Islet of Langerhans (tissue), 1 donor: Measurements from ENCODE around the gene DLGAP1.

Experiments used
- FAIRE-seq: peaks from one replicate; lab custom pipeline; 2011; peaks lifted over from hg19 to GRCh38; lab: Jason Lieb, UNC

Gene DLGAP1

DNA sequence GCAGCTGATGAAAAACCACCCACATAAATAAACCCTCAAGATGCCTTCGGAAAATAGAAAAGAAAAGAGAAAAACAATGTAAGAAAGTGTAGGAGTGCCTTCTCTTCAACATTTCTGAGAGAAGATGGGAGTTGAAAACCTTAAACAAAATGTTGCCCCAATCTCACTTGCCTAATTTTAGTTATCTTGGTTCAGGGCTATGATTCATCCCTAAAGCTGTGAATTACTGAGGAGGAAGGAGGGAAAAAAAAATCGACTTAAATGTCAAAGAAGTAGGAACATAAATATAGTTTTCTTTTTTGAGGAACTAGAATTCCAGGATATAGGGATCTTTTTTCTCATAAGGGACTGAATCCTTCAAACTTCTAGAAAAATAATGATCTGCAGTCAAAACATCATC lies 644.8 kb downstream of the DLGAP1 start:
- no peak for FAIRE-seq

DNA sequence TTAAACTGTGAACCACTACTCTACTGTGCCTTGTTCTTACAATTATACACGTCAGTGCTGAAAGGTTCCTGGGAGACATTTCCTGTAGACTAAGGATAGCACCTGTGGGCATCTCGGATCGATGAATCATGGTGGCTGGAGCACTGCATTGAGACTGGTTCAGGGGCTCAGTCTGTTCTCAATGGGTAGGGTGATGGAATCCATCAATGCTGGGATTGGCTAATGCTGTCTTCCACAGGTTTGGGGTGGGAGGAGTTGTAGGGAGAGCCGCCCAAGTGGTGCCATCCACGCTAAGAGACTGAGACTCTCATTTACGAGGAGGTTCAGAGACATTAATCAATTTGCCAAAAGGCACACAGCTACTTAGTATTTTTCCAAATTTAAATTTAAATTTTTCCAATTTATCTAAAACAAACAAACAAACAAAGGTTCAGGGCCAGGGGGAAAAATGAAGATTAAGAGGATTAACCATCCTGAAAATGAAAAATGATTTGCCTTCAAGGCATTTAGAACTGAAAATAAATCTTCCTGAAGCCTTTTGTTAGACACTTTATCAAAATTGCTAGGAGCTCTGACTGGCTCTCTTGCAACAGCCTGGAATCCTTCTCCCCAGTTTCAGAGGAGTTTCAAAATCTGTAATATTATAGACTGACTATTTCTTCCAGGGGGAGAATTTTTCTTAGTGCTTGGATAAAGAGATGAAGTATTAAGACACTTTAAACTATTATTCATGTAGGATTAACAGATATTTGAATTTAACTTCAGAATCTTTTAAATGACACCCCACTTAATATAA lies 645.9 kb downstream of the DLGAP1 start:
- FAIRE-seq = no peak

DNA sequence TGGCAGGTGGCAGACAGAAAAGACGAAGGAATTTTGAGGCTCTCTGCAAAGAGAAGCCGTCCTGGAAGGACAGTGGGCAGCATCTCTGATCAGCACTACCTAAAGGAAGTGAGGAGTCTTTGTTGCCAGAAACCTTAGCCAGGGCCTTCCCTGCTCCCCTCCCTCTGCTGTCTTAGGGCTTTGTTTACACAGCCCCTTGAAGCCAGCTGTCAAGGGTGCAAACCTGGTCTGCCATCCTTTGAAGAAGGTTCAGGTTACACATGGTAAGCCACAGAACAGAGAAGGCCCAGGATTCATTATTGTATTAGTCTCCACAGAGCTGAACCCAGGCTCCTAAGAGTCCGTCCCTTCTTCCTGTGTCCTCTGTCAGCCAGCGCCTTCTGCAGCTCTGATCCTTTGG lies 648.5 kb downstream of the DLGAP1 start:
- no peak for FAIRE-seq

DNA sequence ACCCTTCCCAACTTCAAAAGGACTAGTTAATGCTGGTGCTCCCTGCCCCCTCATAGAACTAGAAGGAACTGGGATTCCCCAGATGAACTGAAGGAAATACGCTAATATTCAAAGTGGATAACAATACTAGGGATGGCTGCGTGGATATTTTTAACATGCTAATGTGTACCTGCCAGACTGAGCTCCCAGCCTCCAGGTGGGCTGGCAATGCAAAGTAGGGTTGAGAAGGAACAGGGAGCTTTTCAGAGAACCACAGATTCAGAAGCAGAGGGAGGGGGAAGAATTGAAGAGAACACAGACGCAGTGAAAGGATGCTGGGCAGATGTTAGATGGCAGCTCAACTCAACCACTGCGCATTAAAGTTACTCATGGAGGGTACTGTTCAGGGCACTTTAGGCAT lies 650.8 kb downstream of the DLGAP1 start:
- no peak for FAIRE-seq

DNA sequence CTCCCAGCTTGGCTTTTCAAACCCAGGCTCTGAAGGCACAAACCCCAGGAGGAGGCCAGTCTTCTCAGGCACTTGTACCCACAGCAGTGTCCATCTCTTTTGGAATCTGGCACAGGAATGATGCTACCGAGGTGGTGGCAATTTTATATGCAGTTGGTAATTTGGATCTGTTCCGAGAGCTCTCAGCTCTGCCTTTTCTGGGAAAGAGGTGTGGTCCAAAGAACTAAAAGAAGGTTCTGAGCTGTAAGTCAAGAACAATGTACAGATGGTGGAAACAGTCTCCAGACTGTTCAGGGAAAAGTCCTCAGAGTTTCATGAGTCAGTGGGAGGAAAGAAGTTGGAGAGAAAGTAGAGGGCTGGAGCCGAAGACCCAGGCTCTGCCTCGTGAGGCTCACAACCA lies 651.8 kb downstream of the DLGAP1 start:
- no peak for FAIRE-seq

DNA sequence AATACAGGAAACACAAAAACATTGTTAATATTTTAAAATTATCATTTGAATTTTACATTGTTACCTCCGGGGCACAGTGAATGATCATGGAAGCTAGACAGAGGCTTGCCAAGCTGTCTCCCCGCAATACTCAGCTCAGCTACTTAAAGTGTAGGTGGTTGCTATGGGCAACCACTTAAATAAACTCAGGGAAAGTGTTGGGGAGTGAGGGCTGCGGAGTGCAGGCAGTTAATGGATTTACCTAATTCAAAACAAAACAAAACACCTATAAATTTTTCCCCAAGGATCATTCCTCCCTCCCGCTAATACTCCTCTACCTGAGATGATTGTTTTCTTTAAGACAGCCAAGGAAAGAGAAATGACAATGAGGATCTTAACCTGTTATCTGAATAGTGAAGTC lies 655.6 kb downstream of the DLGAP1 start:
- no peak for FAIRE-seq

- no peak for FAIRE-seq
Measured at GRCh38 chr18:3798032-3798431, 657.1 kb downstream of the DLGAP1 start.

DNA sequence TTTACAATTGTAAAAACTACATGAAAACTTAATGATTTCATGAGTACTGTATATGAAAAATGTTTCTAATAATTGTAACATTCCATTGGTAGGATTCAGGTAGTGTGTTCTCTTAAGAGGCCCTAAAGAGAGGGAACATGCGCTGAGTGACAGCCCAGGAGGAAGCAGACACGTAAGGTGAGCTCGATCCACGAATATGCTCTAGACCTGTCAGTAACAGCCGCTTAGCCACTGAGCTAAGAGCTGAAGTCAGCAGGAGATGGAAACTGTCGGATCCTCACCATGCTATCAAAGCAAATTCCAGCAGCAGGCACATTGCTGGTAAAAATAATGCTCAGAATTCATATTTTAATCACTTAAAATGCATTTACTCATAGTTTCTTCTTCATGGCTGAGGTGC lies 658.7 kb downstream of the DLGAP1 start:
- FAIRE-seq = no peak

DNA sequence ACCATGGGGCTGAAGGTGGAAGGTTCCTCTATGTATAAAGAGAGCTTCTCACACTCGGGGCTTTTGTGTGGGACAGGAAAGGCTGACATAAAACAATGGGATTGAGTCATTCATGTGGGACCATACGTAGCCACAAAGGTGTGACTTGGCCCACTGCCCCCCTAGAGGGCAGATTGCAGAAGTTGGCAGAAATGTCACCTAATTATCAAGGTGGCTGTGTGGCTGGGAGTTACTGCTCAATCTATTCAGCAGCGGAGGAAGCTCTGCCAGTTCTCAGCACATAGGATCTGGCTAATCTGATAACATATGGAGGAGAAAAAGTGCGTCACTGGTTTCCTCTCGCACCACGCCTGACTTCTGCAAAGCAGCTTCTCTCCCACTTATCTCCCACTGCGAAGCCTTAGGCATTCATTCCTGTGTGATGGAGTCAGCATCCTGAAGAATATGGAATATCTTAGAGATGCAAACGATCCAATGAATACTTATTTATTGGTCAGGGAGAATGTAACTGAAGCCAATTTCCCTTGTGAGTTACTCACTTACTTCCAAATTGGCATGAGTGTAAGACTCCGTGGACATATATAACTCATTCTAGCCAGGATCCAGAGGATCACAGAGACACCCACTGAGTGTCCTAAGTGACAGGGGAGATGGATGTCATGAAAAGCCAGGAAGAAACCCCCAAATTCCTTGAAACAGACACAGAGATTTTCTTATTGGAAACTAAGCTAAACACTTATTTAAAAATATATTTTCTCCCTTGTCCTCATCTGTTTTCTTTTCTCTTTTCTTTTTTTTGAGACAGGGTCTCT lies 660.4 kb downstream of the DLGAP1 start:
- FAIRE-seq = no peak

- no peak for FAIRE-seq
Measured at GRCh38 chr18:3793545-3793944, 661.6 kb downstream of the DLGAP1 start.

DNA sequence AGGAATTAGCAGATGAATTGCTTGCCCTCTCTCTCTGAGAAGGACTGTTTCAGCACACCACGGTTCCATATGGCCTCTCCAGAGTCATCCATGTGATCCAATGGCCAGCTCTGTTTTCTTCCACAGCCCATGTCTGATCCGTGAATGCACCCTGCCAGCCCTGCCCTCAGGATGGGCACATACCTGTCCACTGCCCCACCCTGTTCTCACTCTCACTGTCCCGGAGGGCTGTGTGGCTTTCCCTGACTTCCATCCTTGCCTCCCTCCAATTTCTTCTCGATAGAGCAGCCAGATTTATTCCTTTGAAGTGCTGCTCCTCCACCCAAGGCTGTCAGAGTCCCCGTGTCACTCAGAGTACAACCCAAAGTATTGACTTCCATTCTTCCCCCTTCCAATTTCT lies 662.0 kb downstream of the DLGAP1 start:
- no peak for FAIRE-seq

GRCh38 chr18:3792711-3793110 lies 662.4 kb downstream of the DLGAP1 start:
- no peak for FAIRE-seq

GRCh38 chr18:3791238-3791637 lies 663.9 kb downstream of the DLGAP1 start:
- no peak for FAIRE-seq

DNA sequence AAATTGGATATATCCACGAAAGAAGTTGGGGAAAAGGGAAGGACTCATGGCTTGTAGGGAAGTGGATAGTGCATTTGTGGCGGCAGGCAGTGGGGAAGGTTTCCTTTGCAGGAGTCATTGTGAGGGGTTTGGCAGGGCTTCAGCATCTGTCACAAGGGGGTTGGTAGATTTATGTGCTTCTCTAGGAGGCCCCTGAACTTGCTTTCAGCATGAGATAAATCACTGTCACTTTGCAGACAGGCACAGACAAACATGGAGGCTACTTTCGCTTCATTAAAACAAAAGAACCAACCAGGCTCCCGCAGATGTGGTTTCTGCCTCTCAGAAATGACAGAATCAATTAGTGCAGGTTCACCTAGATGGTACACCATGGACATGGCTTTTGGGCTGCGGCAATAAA lies 664.4 kb downstream of the DLGAP1 start:
- FAIRE-seq = no peak

GRCh38 chr18:3789525-3789924 lies 665.6 kb downstream of the DLGAP1 start:
- FAIRE-seq = no peak

DNA sequence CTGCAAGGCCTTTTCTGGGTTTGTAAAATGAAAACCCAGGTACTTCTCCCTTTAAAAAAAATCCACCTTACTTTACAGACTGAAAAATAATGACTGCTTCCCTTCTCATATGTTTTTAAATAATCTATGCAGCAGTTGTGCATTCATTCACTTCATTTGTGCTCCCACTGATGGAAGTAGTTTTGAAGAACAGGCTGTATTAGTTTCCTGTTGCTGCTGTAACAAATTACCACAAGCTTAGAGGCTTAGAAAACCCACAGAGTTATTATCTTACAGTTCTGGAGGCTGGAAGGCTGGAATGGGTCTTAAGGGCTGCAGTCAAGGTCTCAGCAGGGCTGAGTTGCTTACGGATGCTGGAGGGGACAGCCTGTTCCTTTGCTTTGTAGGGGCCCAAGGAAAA lies 670.2 kb downstream of the DLGAP1 start:
- no peak for FAIRE-seq

DNA sequence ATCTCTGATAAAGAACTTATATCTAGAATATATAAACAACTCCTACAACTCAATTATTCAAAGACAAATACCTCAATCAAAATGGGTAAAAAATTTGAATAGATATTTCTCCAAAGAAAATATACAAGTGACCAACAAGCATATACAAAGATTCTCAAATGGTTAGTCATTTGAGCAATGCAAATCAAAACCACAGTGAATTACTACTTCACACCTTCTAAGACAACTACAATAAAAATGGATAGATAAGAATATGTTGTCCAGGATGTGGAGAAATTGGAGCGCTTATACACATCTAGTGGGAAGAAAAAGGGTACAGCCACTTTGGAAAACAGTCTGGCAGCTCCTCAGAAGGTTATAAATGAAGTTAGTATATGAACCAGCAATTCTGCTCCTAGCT lies 672.2 kb downstream of the DLGAP1 start:
- no peak for FAIRE-seq

DNA sequence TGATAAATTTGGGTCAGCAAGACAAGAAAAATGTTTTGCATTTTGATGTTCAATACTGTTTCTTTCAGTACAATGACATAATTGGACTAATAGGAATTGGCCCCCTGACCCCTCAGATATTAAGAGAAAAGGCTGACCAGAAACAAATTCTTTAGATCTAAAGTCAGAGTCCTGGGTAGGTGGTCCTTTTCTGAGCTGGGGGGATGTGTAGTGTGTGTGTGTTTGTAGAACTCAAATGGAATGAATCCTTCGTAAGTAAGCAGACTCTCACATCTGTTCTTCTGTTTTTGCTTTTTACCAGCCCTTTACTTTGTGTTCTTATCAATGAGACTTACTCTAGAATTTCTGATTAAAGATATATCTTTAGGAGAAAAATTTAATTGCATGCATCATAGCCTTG lies 677.4 kb downstream of the DLGAP1 start:
- FAIRE-seq = no peak

DNA sequence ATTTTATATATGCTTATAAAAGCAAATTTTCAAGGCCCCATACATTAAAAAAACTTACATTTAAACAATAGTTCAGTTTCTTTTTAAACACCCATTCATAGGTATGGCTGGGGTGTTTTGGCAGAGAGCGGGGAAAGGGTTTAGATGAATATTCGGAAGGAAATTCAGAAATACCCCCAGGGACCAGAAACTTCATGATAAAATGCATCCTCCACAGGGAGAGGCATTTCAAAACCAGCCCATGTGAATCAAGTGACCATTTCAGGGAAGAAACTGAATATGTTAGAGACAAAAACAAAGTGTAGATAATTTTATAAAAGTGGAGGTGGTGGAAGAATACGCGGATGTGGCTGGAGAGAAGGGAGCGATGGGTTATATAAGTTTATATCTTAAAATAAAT lies 678.0 kb downstream of the DLGAP1 start:
- no peak for FAIRE-seq

DNA sequence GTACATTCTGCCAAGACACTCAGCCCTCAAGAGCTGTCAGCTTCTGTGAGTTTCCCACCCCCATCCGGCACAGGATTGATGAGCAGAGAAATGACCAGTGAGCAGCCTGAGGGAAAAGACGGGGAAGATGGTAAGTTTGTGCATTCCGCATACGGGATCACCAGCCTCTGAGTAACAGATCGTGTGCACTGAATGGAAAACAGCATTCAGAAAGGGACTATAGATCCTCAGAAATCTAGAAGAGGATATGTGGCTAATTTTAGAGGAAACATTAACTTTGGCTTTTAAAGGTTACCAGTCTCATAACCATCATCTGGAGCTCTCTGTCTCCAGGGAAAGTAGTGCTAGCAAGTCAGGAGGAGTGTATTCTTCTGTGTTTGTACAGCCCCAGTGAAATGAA lies 679.1 kb downstream of the DLGAP1 start:
- no peak for FAIRE-seq

- FAIRE-seq = peak; percentile 17
Measured at GRCh38 chr18:3773303-3773702, 681.8 kb downstream of the DLGAP1 start.

GRCh38 chr18:3771121-3771971 lies 683.8 kb downstream of the DLGAP1 start:
- FAIRE-seq = no peak

DNA sequence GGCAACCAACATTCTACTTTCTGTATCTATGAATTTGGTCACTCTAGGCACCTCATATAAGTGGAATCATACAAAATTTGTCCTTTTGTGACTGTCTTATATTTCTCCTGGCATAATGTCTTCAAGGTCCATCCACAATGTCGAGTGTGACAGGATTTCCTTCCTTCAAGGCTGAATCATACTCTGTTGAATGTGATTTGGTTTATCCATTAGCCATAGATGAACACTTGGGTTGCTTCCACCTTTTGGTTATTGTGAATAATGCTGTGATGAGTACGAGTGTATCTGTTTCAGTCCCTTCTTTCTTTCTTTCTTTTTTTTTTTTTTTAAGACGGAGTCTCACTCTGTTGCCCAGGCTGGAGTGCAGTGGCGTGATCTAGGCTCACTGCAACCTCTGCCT lies 693.8 kb downstream of the DLGAP1 start:
- FAIRE-seq = no peak
